ACC112 (cell line): ENCODE measurements around the gene OSBPL8.

ENCODE experiments used
- H2AFZ ChIP-seq: fragments of 200-600 bp; sonication (generic); one replicate; pipeline ENCODE4 v1.6.0; 2017; ENCODE audit warnings: antibody characterized with exemption, low read length; ENCODE audit not compliant: unreplicated experiment
- H3K27ac ChIP-seq: fragments of 200-600 bp; sonication (generic); 2 replicates; pipeline ENCODE4 v1.5.1; 2014; ENCODE audit warnings: low read depth, mild to moderate bottlenecking, antibody characterized with exemption, low read length, moderate library complexity
- H3K27me3 ChIP-seq: fragments of 200-600 bp; sonication (generic); 2 replicates; pipeline ENCODE4 v1.6.1; 2014; ENCODE audit warnings: mild to moderate bottlenecking, antibody characterized with exemption, low read length, moderate library complexity, mixed read lengths; ENCODE audit not compliant: insufficient read depth
- H3K36me3 ChIP-seq: fragments of 200-600 bp; sonication (generic); 2 replicates; pipeline ENCODE4 v1.6.1; 2016; ENCODE audit warnings: mild to moderate bottlenecking, antibody characterized with exemption, low read length, moderate library complexity, mixed read lengths; ENCODE audit not compliant: insufficient read depth
- H3K4me1 ChIP-seq: fragments of 200-600 bp; sonication (generic); one replicate; pipeline ENCODE4 v1.6.1; 2016; ENCODE audit warnings: low read length, mixed read lengths; ENCODE audit not compliant: insufficient read depth, unreplicated experiment, control insufficient read depth
- H3K4me3 ChIP-seq: fragments of 200-600 bp; sonication (generic); 2 replicates; pipeline ENCODE4 v1.5.1; 2014; ENCODE audit warnings: mild to moderate bottlenecking, low read depth, low read length
- H3K79me2 ChIP-seq: fragments of 200-600 bp; sonication (generic); one replicate; pipeline ENCODE4 v1.6.0; 2016; ENCODE audit warnings: low read length; ENCODE audit not compliant: control insufficient read depth, unreplicated experiment, insufficient read depth

OSBPL8 gene

DNA sequence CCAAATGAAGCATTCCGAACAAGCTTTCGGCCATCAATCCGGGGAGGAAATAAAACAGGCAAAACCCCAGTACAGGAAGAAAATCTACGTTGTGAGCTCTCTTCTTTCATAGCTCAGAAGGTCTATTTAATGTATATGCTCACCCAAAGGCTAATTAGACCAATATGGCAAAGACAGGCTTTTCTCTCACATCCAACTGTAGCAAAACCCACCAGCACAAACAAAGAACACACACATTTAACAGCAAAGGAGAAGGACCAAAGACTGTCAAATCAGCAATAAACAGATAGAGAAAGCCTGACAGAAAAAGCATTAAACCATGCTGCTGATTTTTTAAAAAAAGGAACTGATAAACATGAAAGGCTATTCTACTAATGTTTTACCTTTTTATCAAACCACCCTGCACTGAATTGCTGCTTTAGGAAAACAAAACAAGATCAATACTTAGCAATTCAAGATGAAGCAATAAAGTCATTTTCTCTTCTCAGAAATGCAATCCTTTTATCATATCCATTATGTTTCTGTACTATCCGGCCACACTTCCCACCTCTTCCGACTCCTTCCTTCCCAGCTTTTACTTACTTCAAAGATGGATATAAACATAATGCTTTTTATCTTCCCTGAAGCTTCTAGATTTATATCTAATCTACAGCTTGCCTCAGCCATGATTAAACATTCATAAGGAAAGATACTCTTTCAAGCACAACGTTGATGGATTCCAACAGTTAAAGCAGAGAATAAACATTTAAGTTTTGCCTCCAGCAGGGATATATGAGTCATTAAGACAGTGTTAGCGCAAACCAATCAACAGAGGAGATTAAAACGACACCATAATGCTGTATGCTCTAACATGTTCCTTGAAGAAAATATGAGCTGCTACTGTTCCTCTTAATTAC is 136.8 kb downstream of the OSBPL8 start:
- Histone ChIP-seq H3K36me3 (peaks cover 11% of the 10 kb centered on the region), H2AFZ (no peak overlapping the region), H3K4me1 (no peaks in the 10 kb centered on the region), H3K27me3 (no peaks in the 10 kb centered on the region), H3K4me3 (no peak overlapping the region), H3K79me2 (peaks cover 8% of the 10 kb centered on the region), H3K27ac (no peak overlapping the region)

DNA sequence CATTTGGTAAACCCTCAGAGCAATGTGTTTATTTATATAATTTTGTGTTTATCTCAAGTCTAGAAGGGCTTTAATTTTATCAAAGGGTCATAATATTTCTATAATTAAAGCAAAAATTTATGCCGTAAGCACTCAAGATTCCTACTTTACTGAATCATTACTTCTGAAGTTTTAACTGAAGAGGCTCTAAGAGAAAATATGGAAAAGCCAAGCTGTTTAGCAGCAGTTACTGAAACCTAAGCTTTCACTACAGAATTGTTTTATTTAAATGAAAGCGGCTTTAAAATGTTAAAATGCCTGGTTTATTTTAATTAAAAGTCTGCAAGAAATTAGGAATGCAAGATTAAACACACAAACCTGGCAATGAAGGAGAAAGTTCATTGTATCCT is 137.4 kb downstream of the OSBPL8 start:
- H3K27ac ChIP-seq, result no peak overlapping the region
- no peak overlapping the region for H2AFZ ChIP-seq

DNA sequence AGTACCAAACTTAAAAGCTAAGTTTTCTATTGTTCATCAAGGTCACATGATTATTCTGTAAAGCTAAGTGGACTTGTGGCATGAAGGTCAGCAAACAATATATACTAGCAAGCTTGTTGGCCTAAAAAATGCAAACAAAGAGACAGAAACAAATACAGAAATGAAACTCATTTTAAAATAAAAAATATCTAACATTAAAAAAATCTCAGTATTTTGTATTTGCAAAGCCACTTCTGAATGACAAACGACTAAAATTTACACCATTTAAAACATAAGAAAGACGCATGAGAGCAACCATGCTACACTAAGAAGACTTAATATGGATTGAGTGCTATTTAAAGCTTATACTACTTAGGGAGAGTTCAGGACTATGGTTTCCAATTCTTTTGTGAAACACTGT is 138.5 kb downstream of the OSBPL8 start:
- H2AFZ ChIP-seq, result no peak overlapping the region
- no peak overlapping the region for H3K27ac ChIP-seq
- H3K79me2 ChIP-seq, result peaks cover 8% of the 10 kb centered on the region
- peaks cover 8% of the 10 kb centered on the region for H3K36me3 ChIP-seq
- H3K4me3 ChIP-seq, result no peak overlapping the region
- H3K4me1 ChIP-seq, result no peaks in the 10 kb centered on the region
- H3K27me3 ChIP-seq, result no peaks in the 10 kb centered on the region

More for the DNA sequence above, 137.4 kb downstream of the OSBPL8 start:
- peaks cover 8% of the 10 kb centered on the region for H3K79me2 ChIP-seq
- no peaks in the 10 kb centered on the region for H3K4me1 ChIP-seq
- H3K4me3 ChIP-seq, result no peak overlapping the region
- peaks cover 11% of the 10 kb centered on the region for H3K36me3 ChIP-seq
- H3K27me3 ChIP-seq, result no peaks in the 10 kb centered on the region

DNA sequence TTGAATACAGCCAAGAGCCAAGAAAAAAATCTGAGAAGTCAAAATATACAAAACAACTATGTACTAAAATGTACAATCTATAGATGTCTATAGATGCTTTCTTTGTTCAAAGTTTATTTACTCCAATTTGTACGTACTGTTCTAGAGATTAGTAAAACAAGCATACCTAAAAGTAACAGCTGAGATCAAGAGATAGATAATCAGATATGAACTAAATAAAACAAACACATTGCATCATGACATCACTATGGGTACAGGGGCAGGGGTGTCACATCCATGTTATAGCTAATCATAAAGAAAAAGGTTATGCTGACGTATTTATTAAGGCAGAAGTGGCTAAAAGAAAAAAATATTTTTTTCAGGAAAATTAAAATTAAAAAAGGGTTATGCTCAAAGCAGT is 139.3 kb downstream of the OSBPL8 start:
- H3K4me1 ChIP-seq, result no peaks in the 10 kb centered on the region
- no peak overlapping the region for H2AFZ ChIP-seq
- peaks cover 8% of the 10 kb centered on the region for H3K79me2 ChIP-seq
- H3K4me3 ChIP-seq, result no peak overlapping the region
- H3K27ac ChIP-seq, result no peak overlapping the region
- no peaks in the 10 kb centered on the region for H3K36me3 ChIP-seq
- no peaks in the 10 kb centered on the region for H3K27me3 ChIP-seq

GRCh38 chr12:76417116-76417515 is 142.5 kb downstream of the OSBPL8 start:
- H3K79me2 ChIP-seq, result peaks cover 5% of the 10 kb centered on the region
- H3K4me3 ChIP-seq, result no peak overlapping the region
- H3K36me3 ChIP-seq, result no peaks in the 10 kb centered on the region
- H3K4me1 ChIP-seq, result no peaks in the 10 kb centered on the region
- no peak overlapping the region for H3K27ac ChIP-seq
- no peak overlapping the region for H2AFZ ChIP-seq
- H3K27me3 ChIP-seq, result no peaks in the 10 kb centered on the region

DNA sequence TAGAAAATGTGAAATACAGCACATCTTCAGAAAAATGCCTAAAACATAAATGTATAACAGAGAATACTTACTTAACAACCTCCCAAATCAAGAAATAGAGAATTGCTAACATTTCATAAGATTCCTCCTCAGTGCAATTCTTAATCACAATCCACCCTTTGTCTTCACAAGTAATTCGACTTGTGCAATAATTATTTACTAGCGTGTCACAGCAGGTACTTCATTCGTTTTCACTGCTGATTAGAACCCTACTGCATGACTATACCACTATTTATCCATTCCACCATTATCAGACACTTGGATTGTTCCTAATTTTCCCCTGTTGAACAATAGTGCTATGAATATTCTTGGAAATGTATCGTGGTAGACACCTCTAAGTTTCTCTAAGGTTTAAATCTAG is 146.4 kb downstream of the OSBPL8 start:
- Histone ChIP-seq H3K27me3 (no peaks in the 10 kb centered on the region), H3K79me2 (peaks cover 6% of the 10 kb centered on the region), H3K36me3 (no peaks in the 10 kb centered on the region), H3K4me1 (no peaks in the 10 kb centered on the region), H3K4me3 (no peak overlapping the region), H3K27ac (no peak overlapping the region), H2AFZ (no peak overlapping the region)

- Histone ChIP-seq H3K27me3 (no peaks in the 10 kb centered on the region), H3K36me3 (no peaks in the 10 kb centered on the region), H3K27ac (no peak overlapping the region), H2AFZ (no peak overlapping the region), H3K4me3 (no peak overlapping the region), H3K79me2 (peaks cover 6% of the 10 kb centered on the region), H3K4me1 (no peaks in the 10 kb centered on the region)
These were observed 148.8 kb downstream of the OSBPL8 start for GRCh38 chr12:76410781-76411180.

DNA sequence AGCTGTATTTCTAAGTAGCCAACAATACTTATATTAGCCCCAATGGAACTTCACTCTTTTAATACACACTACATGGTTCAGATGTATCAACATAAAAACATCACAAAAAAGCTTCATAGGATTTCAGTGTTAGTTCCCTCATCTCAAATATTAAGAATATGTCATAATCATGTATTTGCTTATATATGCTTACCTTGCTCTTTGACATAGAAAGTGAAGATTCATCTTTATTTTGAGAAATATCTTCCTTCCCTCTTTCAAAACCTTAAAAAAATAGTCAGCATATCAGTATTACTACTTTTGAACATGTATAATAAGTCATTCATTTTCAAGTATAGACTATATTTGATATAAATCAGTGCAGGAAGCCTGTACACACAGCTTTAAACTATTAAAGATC is 149.2 kb downstream of the OSBPL8 start:
- Histone ChIP-seq H3K27me3 (no peaks in the 10 kb centered on the region), H3K36me3 (no peaks in the 10 kb centered on the region), H3K79me2 (peaks cover 6% of the 10 kb centered on the region), H3K4me3 (no peak overlapping the region), H2AFZ (no peak overlapping the region), H3K4me1 (no peaks in the 10 kb centered on the region), H3K27ac (no peak overlapping the region)

DNA sequence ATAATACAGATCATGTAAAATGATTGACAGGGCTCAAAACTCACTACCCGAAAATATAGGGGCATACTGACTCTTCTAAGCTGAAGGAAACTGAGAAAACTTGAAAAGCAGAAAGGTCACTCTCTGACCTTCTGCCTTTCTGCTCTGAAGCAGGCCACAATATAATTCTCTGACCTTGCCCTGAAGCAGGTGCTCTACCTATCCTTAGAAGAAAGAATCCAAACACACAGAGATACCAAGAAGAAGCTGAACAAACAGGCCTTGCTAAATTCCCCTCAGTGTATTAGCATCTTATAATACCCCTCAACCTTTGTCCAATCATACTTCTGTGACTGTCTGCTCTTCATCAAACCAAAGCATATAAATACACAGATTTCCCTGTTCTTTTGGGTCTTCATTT is 150.5 kb downstream of the OSBPL8 start:
- no peaks in the 10 kb centered on the region for H3K36me3 ChIP-seq

GRCh38 chr12:76407710-76408109 is 151.9 kb downstream of the OSBPL8 start:
- Histone ChIP-seq H2AFZ (no peak overlapping the region), H3K27me3 (no peaks in the 10 kb centered on the region), H3K36me3 (no peaks in the 10 kb centered on the region), H3K27ac (no peak overlapping the region), H3K4me1 (no peaks in the 10 kb centered on the region), H3K4me3 (no peak overlapping the region), H3K79me2 (peaks cover 6% of the 10 kb centered on the region)

More for the DNA sequence above, 150.5 kb downstream of the OSBPL8 start:
- H3K27me3 ChIP-seq, result no peaks in the 10 kb centered on the region
- no peak overlapping the region for H3K4me3 ChIP-seq
- H3K27ac ChIP-seq, result no peak overlapping the region
- H3K4me1 ChIP-seq, result no peaks in the 10 kb centered on the region
- no peak overlapping the region for H2AFZ ChIP-seq
- peaks cover 6% of the 10 kb centered on the region for H3K79me2 ChIP-seq

- no peaks in the 10 kb centered on the region for H3K27me3 ChIP-seq
- H3K4me3 ChIP-seq, result no peak overlapping the region
- no peak overlapping the region for H2AFZ ChIP-seq
- no peaks in the 10 kb centered on the region for H3K4me1 ChIP-seq
- H3K27ac ChIP-seq, result no peak overlapping the region
- H3K79me2 ChIP-seq, result no peaks in the 10 kb centered on the region
- H3K36me3 ChIP-seq, result no peaks in the 10 kb centered on the region; the same call in 1 of the 2 replicates
These were observed 157.3 kb downstream of the OSBPL8 start for GRCh38 chr12:76402259-76402658.
